HepG2 (cell line): ENCODE results near the gene USP1. TPM values are rescaled to one million over a fixed set of nuclear protein-coding genes. Genes with fewer than 3 reads are reported as not detected.

Experiments
- ATF7-NPFF ChIP-seq: sonication (generic); formaldehyde crosslinking; IDR thresholded peaks from 2 replicates; pipeline ENCODE4 v1.8.1; 2023; ENCODE audit warnings: mild to moderate bottlenecking, low read depth, missing genetic modification reagents, moderate library complexity
- DNMT3B ChIP-seq: conservative IDR thresholded peaks from 2 replicates; pipeline ENCODE4 v1.6.1; 2016; ENCODE audit warnings: missing biosample characterization, control low read depth
- HNF4G ChIP-seq, 2 experiments: sonication (generic) in 1 of 2; formaldehyde crosslinking in 1 of 2; IDR thresholded peaks; 2 replicates each; pipeline versions ENCODE4 v1.4.0 to v1.6.1; 2011 to 2020; ENCODE audit warnings: borderline replicate concordance in 2 of 2, low read depth in 2 of 2, mild to moderate bottlenecking in 2 of 2, low read length in 1 of 2, missing genetic modification reagents in 1 of 2, moderate library complexity in 1 of 2
- IRF1 ChIP-seq: sonication (generic); formaldehyde crosslinking; IDR thresholded peaks from 2 replicates; pipeline ENCODE4 v1.4.0; 2020; ENCODE audit warnings: low read depth, mild to moderate bottlenecking, missing genetic modification reagents
- KDM4B ChIP-seq: sonication (generic); formaldehyde crosslinking; IDR thresholded peaks from 2 replicates; pipeline ENCODE4 v1.4.0; 2020; ENCODE audit warnings: missing genetic modification reagents
- MAF1 ChIP-seq: sonication (generic); formaldehyde crosslinking; IDR thresholded peaks from 2 replicates; pipeline ENCODE4 v1.5.0; 2020; ENCODE audit warnings: missing genetic modification reagents, borderline replicate concordance
- MEF2D ChIP-seq: sonication (generic); formaldehyde crosslinking; IDR thresholded peaks from 2 replicates; pipeline ENCODE4 v1.5.1; 2020; ENCODE audit warnings: mild to moderate bottlenecking, missing genetic modification reagents
- NFE2L1 ChIP-seq: sonication (generic); formaldehyde crosslinking; IDR thresholded peaks from 2 replicates; pipeline ENCODE4 v1.4.0; 2020; ENCODE audit warnings: missing genetic modification reagents, mild to moderate bottlenecking, borderline replicate concordance
- NPAS2 ChIP-seq: sonication (generic); formaldehyde crosslinking; IDR thresholded peaks from 2 replicates; pipeline ENCODE4 v1.8.0; 2022; ENCODE audit warnings: mild to moderate bottlenecking, missing genetic modification reagents, borderline replicate concordance
- SMYD3 ChIP-seq: sonication (generic); formaldehyde crosslinking; IDR thresholded peaks from 2 replicates; pipeline ENCODE4 v1.8.1; 2023; ENCODE audit warnings: mild to moderate bottlenecking, missing genetic modification reagents
- SNAPC2 ChIP-seq: sonication (generic); formaldehyde crosslinking; IDR thresholded peaks from 2 replicates; pipeline ENCODE4 v1.8.1; 2022; ENCODE audit warnings: mild to moderate bottlenecking, missing genetic modification reagents
- SRSF4 ChIP-seq: fragments of 200-400 bp; formaldehyde crosslinking; IDR thresholded peaks from one replicate; pipeline ENCODE4 v1.6.1; 2018; ENCODE audit warnings: mild to moderate bottlenecking, low read depth, low read length, moderate library complexity; ENCODE audit not compliant: poor library complexity, severe bottlenecking
- U2AF2 ChIP-seq: fragments of 200-400 bp; formaldehyde crosslinking; IDR thresholded peaks from 2 replicates; pipeline ENCODE4 v1.6.1; 2017; ENCODE audit warnings: low read depth, mild to moderate bottlenecking, low read length
- XBP1 ChIP-seq: sonication (generic); formaldehyde crosslinking; IDR thresholded peaks from 2 replicates; pipeline ENCODE4 v1.5.0; 2020; ENCODE audit warnings: missing genetic modification reagents
- ZBTB34 ChIP-seq: sonication (generic); formaldehyde crosslinking; IDR thresholded peaks from 2 replicates; pipeline ENCODE4 v1.8.0; 2022; ENCODE audit warnings: mild to moderate bottlenecking, missing genetic modification reagents
- ZNF17 ChIP-seq: sonication (generic); formaldehyde crosslinking; IDR thresholded peaks from 2 replicates; pipeline ENCODE4 v1.5.0; 2020; ENCODE audit warnings: mild to moderate bottlenecking, missing genetic modification reagents
- ZNF460 ChIP-seq: sonication (generic); formaldehyde crosslinking; IDR thresholded peaks from 2 replicates; pipeline ENCODE4 v1.5.1; 2020; ENCODE audit warnings: missing genetic modification reagents, mild to moderate bottlenecking, borderline replicate concordance
- ZNF501 ChIP-seq: sonication (generic); formaldehyde crosslinking; IDR thresholded peaks from 2 replicates; pipeline ENCODE4 v1.5.1; 2020; ENCODE audit warnings: mild to moderate bottlenecking, moderate library complexity, missing genetic modification reagents
- ZNF710 ChIP-seq: sonication (generic); formaldehyde crosslinking; IDR thresholded peaks from 2 replicates; pipeline ENCODE4 v1.5.0; 2020; ENCODE audit warnings: mild to moderate bottlenecking, missing genetic modification reagents, borderline replicate concordance
- ZNF788 ChIP-seq: sonication (generic); formaldehyde crosslinking; IDR thresholded peaks from 2 replicates; pipeline ENCODE4 v1.5.0; 2020; ENCODE audit warnings: mild to moderate bottlenecking, missing genetic modification reagents, borderline replicate concordance
- polyA plus RNA-seq, 8 experiments: library from polyadenylated mRNA; depleted of rRNA in 3 of 8; stranded (reverse) in 7 of 8; unstranded in 1 of 8; fragments of >200 nt; fragmentation: Illumina TruSeq in 4 of 8; extraction: Trizol in 4 of 8; gene quantifications; 2 replicates each; pipeline versions ENCODE4 v1.2.1 to v1.2.3, GENCODE V29; 2011 to 2016; ENCODE audit warnings: low read depth in 4 of 8, missing spikeins in 1 of 8, mixed read lengths in 1 of 8; ENCODE audit not compliant: insufficient read depth in 1 of 8
- total RNA-seq, 5 experiments: library from RNA; depleted of rRNA; stranded (reverse); fragments of >200 nt; fragmentation: Illumina TruSeq; extraction: Trizol; gene quantifications; 2 replicates each; pipeline ENCODE4 v1.2.3, GENCODE V29; 2016; ENCODE audit warnings: low read depth in 1 of 5
- TF ChIP-seq, protein P1 (sequence below): sonication (generic); formaldehyde crosslinking; IDR thresholded peaks from 2 replicates; pipeline ENCODE4 v1.4.0; 2020; ENCODE audit warnings: mild to moderate bottlenecking, missing genetic modification reagents
- TF ChIP-seq, protein P2 (sequence below): sonication (generic); formaldehyde crosslinking; IDR thresholded peaks from 2 replicates; pipeline ENCODE4 v1.8.1; 2022; ENCODE audit warnings: mild to moderate bottlenecking, missing genetic modification reagents

The USP1 gene
- total and polyA plus RNA-seq, 2 of the 13 experiments (the other 11 are each of a cell fraction or from before 2014, with no cell fraction given) = 9.0 to 64.6 TPM

DNA sequence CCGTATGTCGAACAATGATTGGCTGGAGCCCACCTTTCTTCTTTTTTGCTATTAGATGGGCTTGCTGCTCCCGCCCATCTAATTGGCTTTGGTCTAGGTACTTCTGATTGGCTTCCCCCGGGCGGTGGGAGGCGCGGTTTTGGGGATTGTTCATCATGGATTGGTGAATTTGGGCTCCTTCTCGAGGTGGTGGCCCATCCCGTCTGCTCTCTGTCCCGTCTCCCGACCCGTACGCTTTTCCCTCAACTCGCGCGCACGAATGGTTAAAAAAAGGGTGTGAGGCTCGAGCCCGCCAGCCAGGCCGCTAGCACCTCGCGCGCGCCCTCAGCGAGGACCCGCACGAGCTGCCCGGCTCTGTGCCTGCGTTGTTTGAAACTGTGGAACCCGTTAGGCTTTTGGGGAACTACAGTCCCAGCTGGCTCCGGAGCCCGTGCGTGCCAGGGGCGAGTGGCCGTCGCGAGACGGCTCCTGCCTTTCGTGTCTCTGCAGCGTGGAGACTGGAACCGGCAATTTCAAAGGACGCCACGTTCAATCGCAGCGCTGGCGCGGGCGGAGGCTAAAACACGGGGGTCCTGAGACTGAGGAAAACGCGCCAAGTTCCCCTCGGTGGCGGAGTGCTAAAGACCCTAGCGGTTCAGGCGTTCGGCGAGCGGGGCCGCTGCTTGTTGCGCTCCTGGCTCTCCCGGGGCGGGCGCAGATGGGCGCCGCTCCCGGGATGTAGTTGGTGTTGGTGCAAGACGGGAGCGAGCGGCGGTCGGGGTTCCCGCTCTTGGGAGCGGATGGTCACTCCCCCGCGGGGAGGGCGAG is at the start of gene USP1 (continued):
- TF ChIP-seq ZNF710 = peak; percentile 55; the same call in 1 of the 2 replicates
- TF ChIP-seq SNAPC2 (CRISPR knock-in tag) = no peak; the same call in 1 of the 2 replicates
- 0 out of 2 replicates have a peak, but pooled peaks have one; percentile 62 for TF ChIP-seq KDM4B
- no peak for TF ChIP-seq U2AF2
- TF ChIP-seq ZNF460 (CRISPR knock-in tag) = no peak
- no peak for TF ChIP-seq SMYD3 (CRISPR knock-in tag)
- no peak for TF ChIP-seq XBP1 (CRISPR knock-in tag)
- TF ChIP-seq, protein P1, sequence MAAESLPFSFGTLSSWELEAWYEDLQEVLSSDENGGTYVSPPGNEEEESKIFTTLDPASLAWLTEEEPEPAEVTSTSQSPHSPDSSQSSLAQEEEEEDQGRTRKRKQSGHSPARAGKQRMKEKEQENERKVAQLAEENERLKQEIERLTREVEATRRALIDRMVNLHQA = no peak
- TF ChIP-seq MEF2D (CRISPR knock-in tag) = 0 out of 2 replicates have a peak, but pooled peaks have one; percentile 47
- peak; percentile 56; the same call in 1 of the 2 replicates for TF ChIP-seq ZNF501 (CRISPR knock-in tag)
- TF ChIP-seq, protein P2, sequence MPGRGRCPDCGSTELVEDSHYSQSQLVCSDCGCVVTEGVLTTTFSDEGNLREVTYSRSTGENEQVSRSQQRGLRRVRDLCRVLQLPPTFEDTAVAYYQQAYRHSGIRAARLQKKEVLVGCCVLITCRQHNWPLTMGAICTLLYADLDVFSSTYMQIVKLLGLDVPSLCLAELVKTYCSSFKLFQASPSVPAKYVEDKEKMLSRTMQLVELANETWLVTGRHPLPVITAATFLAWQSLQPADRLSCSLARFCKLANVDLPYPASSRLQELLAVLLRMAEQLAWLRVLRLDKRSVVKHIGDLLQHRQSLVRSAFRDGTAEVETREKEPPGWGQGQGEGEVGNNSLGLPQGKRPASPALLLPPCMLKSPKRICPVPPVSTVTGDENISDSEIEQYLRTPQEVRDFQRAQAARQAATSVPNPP = peak; percentile 60
- no peak for TF ChIP-seq HNF4G (IDR thresholded peaks at IDR 0.05; ENCODE audit: borderline replicate concordance, low read depth, low read length)
- TF ChIP-seq HNF4G (CRISPR knock-in tag; IDR thresholded peaks at IDR 0.05; ENCODE audit: borderline replicate concordance, low read depth) = no peak
- TF ChIP-seq SRSF4 = no peak
- TF ChIP-seq ZBTB34 (CRISPR knock-in tag) = no peak
- TF ChIP-seq MAF1 (CRISPR knock-in tag) = no peak; the same call in 1 of the 2 replicates
- peak; percentile 35; the same call in 1 of the 2 replicates for TF ChIP-seq ZNF17 (CRISPR knock-in tag)
- TF ChIP-seq IRF1 (CRISPR knock-in tag) = no peak
- TF ChIP-seq ZNF788 (CRISPR knock-in tag) = no peak; the same call in 1 of the 2 replicates
- peak; percentile 59; the same call in 1 of the 2 replicates for TF ChIP-seq NFE2L1 (CRISPR knock-in tag)
- TF ChIP-seq ATF7-NPFF (CRISPR knock-in tag) = 0 out of 2 replicates have a peak, but pooled peaks have one; percentile 11
- TF ChIP-seq DNMT3B (CRISPR knock-in tag) = no peak
- no peak for TF ChIP-seq NPAS2 (CRISPR knock-in tag)
